HEK293 (cell line): ENCODE results near the gene TTC32.

Source experiments
- CTCF ChIA-PET: fragments of 350-600 bp; formaldehyde crosslinking; extraction: SDS; loops from one replicate; lab custom pipeline; 2021; ENCODE audit warnings: antibody characterized with exemption; lab: Yijun Ruan, JAX
- POLR2A ChIA-PET: fragments of 300-600 bp; formaldehyde crosslinking; extraction: SDS; loops from one replicate; lab custom pipeline; 2020; ENCODE audit warnings: antibody characterized with exemption, inconsistent platforms; lab: Yijun Ruan, JAX
- H3K27ac ChIP-seq: fragments of 200-500 bp; sonication (Bioruptor generic); 2 replicates; pipeline ENCODE4 v1.5.1; 2014; ENCODE audit warnings: low read depth, low read length, control low read depth, inconsistent platforms; ENCODE audit errors: extremely low read depth
- H3K36me3 ChIP-seq, 2 experiments: fragments of 200-500 bp in 1 of 2; sonication (Bioruptor generic) in 1 of 2; 1 replicate in 1 of 2; 2 replicates in 1 of 2; pipeline ENCODE4 v1.5.1; 2014 to 2017; ENCODE audit warnings: inconsistent platforms in 2 of 2, low read length in 2 of 2; ENCODE audit not compliant: control insufficient read depth in 2 of 2, insufficient read depth in 1 of 2
- H3K4me1 ChIP-seq: fragments of 200-500 bp; sonication (Bioruptor generic); 2 replicates; pipeline ENCODE4 v1.5.1; 2014; ENCODE audit warnings: mild to moderate bottlenecking, low read length, inconsistent platforms; ENCODE audit not compliant: control insufficient read depth, insufficient read depth
- H3K4me3 ChIP-seq: 2 replicates; pipeline ENCODE4 v1.5.1; 2011; ENCODE audit warnings: low read depth, mild to moderate bottlenecking, control low read depth, low read length, moderate library complexity
- H3K9me3 ChIP-seq: fragments of 200-500 bp; sonication (Bioruptor generic); 2 replicates; pipeline ENCODE4 v1.5.1; 2014; ENCODE audit warnings: low read depth, low read length, inconsistent platforms; ENCODE audit not compliant: control insufficient read depth, insufficient read depth
- BCL11A ChIP-seq: fragments of 450-650 bp; formaldehyde crosslinking; IDR thresholded peaks from 2 replicates; pipeline ENCODE4 v1.5.1; 2016; ENCODE audit warnings: low read depth, missing biosample characterization, missing genetic modification characterization
- BCL11B ChIP-seq: fragments of 450-650 bp; formaldehyde crosslinking; IDR thresholded peaks from 2 replicates; pipeline ENCODE4 v1.5.1; 2016; ENCODE audit warnings: low read depth, missing biosample characterization, missing genetic modification characterization
- GLIS2 ChIP-seq: fragments of 450-650 bp; formaldehyde crosslinking; IDR thresholded peaks from 2 replicates; pipeline ENCODE4 v1.5.1; 2016; ENCODE audit warnings: missing biosample characterization, missing genetic modification characterization
- HOXC10 ChIP-seq: sonication (generic); formaldehyde crosslinking; IDR thresholded peaks from 2 replicates; pipeline ENCODE4 v1.8.1; 2023; ENCODE audit warnings: mild to moderate bottlenecking, missing genetic modification reagents
- PATZ1 ChIP-seq: fragments of 450-650 bp; formaldehyde crosslinking; IDR thresholded peaks from 2 replicates; pipeline ENCODE4 v1.5.1; 2016; ENCODE audit warnings: missing biosample characterization, missing genetic modification characterization
- PBX3 ChIP-seq: sonication (generic); formaldehyde crosslinking; IDR thresholded peaks from 2 replicates; pipeline ENCODE4 v1.8.1; 2022; ENCODE audit warnings: mild to moderate bottlenecking, moderate library complexity, missing genetic modification reagents
- YY2 ChIP-seq: fragments of 450-650 bp; formaldehyde crosslinking; IDR thresholded peaks from 2 replicates; pipeline ENCODE4 v1.5.1; 2016; ENCODE audit warnings: missing biosample characterization, missing genetic modification characterization
- ZFP41 ChIP-seq: fragments of 450-650 bp; formaldehyde crosslinking; IDR thresholded peaks from 2 replicates; pipeline ENCODE4 v1.5.1; 2016; ENCODE audit warnings: missing biosample characterization, missing genetic modification characterization, borderline replicate concordance
- ZNF138 ChIP-seq: fragments of 450-650 bp; formaldehyde crosslinking; IDR thresholded peaks from 2 replicates; pipeline ENCODE4 v1.5.1; 2016; ENCODE audit warnings: missing biosample characterization, missing genetic modification characterization, borderline replicate concordance
- ZNF174 ChIP-seq: fragments of 450-650 bp; formaldehyde crosslinking; IDR thresholded peaks from 2 replicates; pipeline ENCODE4 v1.5.0; 2017; ENCODE audit warnings: missing biosample characterization, mild to moderate bottlenecking, missing genetic modification characterization
- ZNF202 ChIP-seq: fragments of 450-650 bp; formaldehyde crosslinking; IDR thresholded peaks from 2 replicates; pipeline ENCODE4 v1.5.1; 2016; ENCODE audit warnings: missing biosample characterization, missing genetic modification characterization, borderline replicate concordance
- ZNF302 ChIP-seq: fragments of 450-650 bp; formaldehyde crosslinking; IDR thresholded peaks from 2 replicates; pipeline ENCODE4 v1.5.1; 2016; ENCODE audit warnings: missing biosample characterization, missing genetic modification characterization, low read depth
- ZNF398 ChIP-seq: fragments of 450-650 bp; formaldehyde crosslinking; IDR thresholded peaks from 2 replicates; pipeline ENCODE4 v1.5.1; 2017; ENCODE audit warnings: missing biosample characterization, missing genetic modification characterization
- ZNF416 ChIP-seq: fragments of 450-650 bp; formaldehyde crosslinking; IDR thresholded peaks from 2 replicates; pipeline ENCODE4 v1.5.1; 2016; ENCODE audit warnings: missing biosample characterization, missing genetic modification characterization
- ZNF433 ChIP-seq: fragments of 450-650 bp; formaldehyde crosslinking; IDR thresholded peaks from 2 replicates; pipeline ENCODE4 v1.5.1; 2016; ENCODE audit warnings: missing biosample characterization, missing genetic modification characterization, low read depth
- ZNF518A ChIP-seq: fragments of 450-650 bp; formaldehyde crosslinking; conservative IDR thresholded peaks from 2 replicates; pipeline ENCODE4 v1.5.1; 2016; ENCODE audit warnings: low read depth, missing biosample characterization, missing genetic modification characterization
- ZNF530 ChIP-seq: fragments of 450-650 bp; formaldehyde crosslinking; IDR thresholded peaks from 2 replicates; pipeline ENCODE4 v1.5.1; 2016; ENCODE audit warnings: low read depth, missing biosample characterization, missing genetic modification characterization
- ZNF571 ChIP-seq: fragments of 450-650 bp; formaldehyde crosslinking; IDR thresholded peaks from 2 replicates; pipeline ENCODE4 v1.5.0; 2017; ENCODE audit warnings: missing biosample characterization, missing genetic modification characterization
- ZNF624 ChIP-seq: fragments of 450-650 bp; formaldehyde crosslinking; IDR thresholded peaks from 2 replicates; pipeline ENCODE4 v1.5.1; 2017; ENCODE audit warnings: missing biosample characterization, missing genetic modification characterization
- ZNF658 ChIP-seq: fragments of 450-650 bp; formaldehyde crosslinking; IDR thresholded peaks from 2 replicates; pipeline ENCODE4; 2016; ENCODE audit warnings: missing biosample characterization, missing genetic modification characterization
- ZNF670 ChIP-seq: fragments of 450-650 bp; formaldehyde crosslinking; IDR thresholded peaks from 2 replicates; pipeline ENCODE4 v1.5.1; 2016; ENCODE audit warnings: missing biosample characterization, missing genetic modification characterization, low read depth

Gene TTC32

GRCh38 chr2:19936203-19936602 lies 34.4 kb upstream of the TTC32 start:
- Histone ChIP-seq H3K4me1 (peaks cover 3% of the 10 kb centered on the region; the same call in 1 of the 2 replicates), H3K27ac (no peak overlapping the region), H3K36me3 (peaks cover 16 to 22% of the 10 kb centered on the region in 2 experiments; a peak in 2 of 3 replicates), H3K4me3 (no peak overlapping the region), H3K9me3 (no peaks in the 10 kb centered on the region)
- CTCF ChIA-PET: interaction anchor here (0.6 to 1.0 kb wide), 2 partner anchors 24 to 25 kb away, joined by 3 to 5 read pairs; no protein-coding TSS in a partner anchor
- no peak for TF ChIP-seq ZNF302 (tag by site-specific recombination)
- TF ChIP-seq ZNF571: no peak
- TF ChIP-seq ZNF433 (tag by site-specific recombination): no peak
- no peak for TF ChIP-seq ZNF518A (tag by site-specific recombination)
- TF ChIP-seq PBX3: no peak
- TF ChIP-seq ZNF202 (tag by site-specific recombination): no peak
- TF ChIP-seq ZNF416 (tag by site-specific recombination): no peak
- TF ChIP-seq YY2 (tag by site-specific recombination): no peak
- no peak for TF ChIP-seq ZNF138 (tag by site-specific recombination)
- no peak for TF ChIP-seq HOXC10 (CRISPR knock-in tag)
- no peak for TF ChIP-seq GLIS2 (tag by site-specific recombination)
- no peak for TF ChIP-seq ZNF624
- no peak for TF ChIP-seq BCL11A
- TF ChIP-seq ZFP41: no peak
- TF ChIP-seq ZNF398: no peak
- no peak for TF ChIP-seq ZNF530 (tag by site-specific recombination)
- TF ChIP-seq ZNF658 (tag by site-specific recombination): no peak
- TF ChIP-seq ZNF670 (tag by site-specific recombination): no peak
- POLR2A ChIA-PET: no interaction called here

GRCh38 chr2:19933351-19933981 lies 31.7 kb upstream of the TTC32 start:
- peaks cover 35 to 42% of the 10 kb centered on the region in 2 experiments for H3K36me3 ChIP-seq
- peaks cover 3% of the 10 kb centered on the region; the same call in 1 of the 2 replicates for H3K4me1 ChIP-seq
- H3K27ac ChIP-seq: no peak overlapping the region
- CTCF ChIA-PET: no interaction called here
- H3K4me3 ChIP-seq: no peak overlapping the region
- no peaks in the 10 kb centered on the region for H3K9me3 ChIP-seq
- POLR2A ChIA-PET: interaction anchor here (0.6 kb wide), 1 partner anchor 95 kb away, joined by 3 read pairs; no protein-coding TSS in a partner anchor
- TF ChIP-seq PATZ1 (tag by site-specific recombination) (no peak), ZFP41 (no peak), BCL11B (tag by site-specific recombination) (no peak), ZNF174 (tag by site-specific recombination) (no peak)
